Cardiac fibroblast (primary cell): ENCODE data around the gene SCN7A.

Experiments
- DNase-seq, 2 donors: peaks; one replicate each; pipeline versions ENCODE4 v3.0.0 to v3.0.0-alpha.2; 2010; ENCODE audit warnings: low read depth in 2 of 2
- H3K4me3 ChIP-seq, 2 donors: replicated peaks in 1 of 2; 1 replicate in 1 of 2; 2 replicates in 1 of 2; pipeline ENCODE4 v1.5.1; 2011; ENCODE audit warnings: low read depth in 2 of 2, low read length in 2 of 2, mild to moderate bottlenecking in 2 of 2, moderate library complexity in 1 of 2
- CTCF ChIP-seq: IDR thresholded peaks from one replicate; pipeline ENCODE4 v1.5.1; 2011; ENCODE audit warnings: low read depth, mild to moderate bottlenecking, low read length, inconsistent platforms

The SCN7A gene

GRCh38 chr2:166487171-166487570 is 6.9 kb downstream of the SCN7A start:
- no peak for TF ChIP-seq CTCF
- DNase-seq: no peak

DNA sequence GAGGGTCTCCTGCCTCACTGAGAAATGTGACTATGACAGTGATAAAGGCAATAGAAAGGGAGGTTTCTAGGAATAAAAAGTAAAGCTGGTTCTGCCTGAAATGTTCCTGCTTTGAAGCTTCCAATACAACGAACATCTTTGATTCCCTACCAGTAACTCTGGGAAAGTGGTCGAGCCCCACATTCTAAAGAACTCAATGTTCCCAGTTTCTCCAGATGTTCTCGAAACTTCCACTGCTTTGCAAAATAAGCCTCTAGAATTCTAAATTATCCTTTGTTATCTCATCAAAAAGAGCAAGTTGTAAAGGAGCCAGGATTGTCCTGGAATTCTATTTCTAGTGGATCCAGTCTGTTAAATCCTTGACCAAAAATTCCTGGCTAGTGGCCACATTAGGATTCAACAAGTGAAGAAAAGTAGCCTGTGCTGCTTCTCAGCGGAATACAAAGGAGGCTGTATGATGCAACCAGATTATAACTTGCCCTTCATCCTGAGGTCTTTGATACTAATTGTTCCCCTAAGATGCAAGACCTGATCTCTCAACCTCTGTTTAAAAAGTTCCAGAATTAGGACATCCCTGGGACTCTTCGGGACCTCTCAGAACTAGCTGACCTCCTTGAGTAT is 8.4 kb downstream of the SCN7A start:
- peak in 1 of 2 donors; percentile 48 for DNase-seq
- no peak for TF ChIP-seq CTCF
- H3K4me3 ChIP-seq: no peak overlapping the region

More at GRCh38 chr2:166487171-166487570, 6.9 kb downstream of the SCN7A start:
- H3K4me3 ChIP-seq: no peak overlapping the region

- H3K4me3 ChIP-seq: no peak overlapping the region
- no peak for DNase-seq
- TF ChIP-seq CTCF: no peak
These were observed 21.7 kb downstream of the SCN7A start for GRCh38 chr2:166472332-166472731.

DNA sequence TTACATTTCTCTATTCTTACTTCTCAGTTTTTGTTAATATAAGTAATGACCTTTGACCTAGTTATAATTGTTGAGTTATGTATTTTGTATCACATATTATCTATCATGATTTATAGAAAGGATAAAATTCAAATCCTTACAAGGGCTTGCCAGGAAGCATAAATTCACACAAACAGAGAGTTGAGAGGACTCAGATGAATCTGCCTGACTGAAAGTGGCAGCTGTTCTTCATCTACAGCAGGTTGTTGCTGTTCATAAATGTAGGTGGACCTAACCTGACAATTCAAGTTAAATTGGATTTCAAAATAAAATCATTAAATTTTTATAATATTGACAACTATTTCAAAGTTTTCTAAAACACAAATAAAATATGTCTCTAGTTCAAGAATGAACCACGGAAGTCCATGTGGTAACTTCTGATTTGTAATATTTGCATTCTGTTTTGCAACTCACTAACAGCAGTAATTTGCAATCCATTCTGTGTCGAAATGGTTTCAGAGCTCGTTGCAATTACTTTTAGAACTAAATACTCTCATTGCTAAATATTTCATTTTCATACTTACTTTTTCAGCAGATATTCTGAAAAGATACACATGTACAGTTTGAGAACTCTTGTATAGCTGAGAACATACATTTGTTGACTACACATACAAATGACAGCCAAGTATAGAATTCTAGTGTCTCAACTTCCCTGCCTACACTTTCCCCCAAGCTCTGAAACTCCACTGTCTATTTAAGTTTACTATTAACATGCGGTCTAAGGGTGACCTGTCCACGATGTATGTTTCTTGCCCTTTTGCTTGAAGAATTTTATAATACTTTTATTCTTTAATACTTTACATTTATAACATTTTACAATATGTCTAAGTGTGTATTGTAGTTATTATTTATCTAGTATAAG is 25.7 kb downstream of the SCN7A start:
- DNase-seq: peak; percentile 5 to 27
- no peak overlapping the region for H3K4me3 ChIP-seq
- no peak for TF ChIP-seq CTCF

- H3K4me3 ChIP-seq: no peak overlapping the region
- TF ChIP-seq CTCF: no peak
- DNase-seq: peak in 1 of 2 donors; percentile 10
These were observed 29.9 kb downstream of the SCN7A start for GRCh38 chr2:166464187-166464586.

DNA sequence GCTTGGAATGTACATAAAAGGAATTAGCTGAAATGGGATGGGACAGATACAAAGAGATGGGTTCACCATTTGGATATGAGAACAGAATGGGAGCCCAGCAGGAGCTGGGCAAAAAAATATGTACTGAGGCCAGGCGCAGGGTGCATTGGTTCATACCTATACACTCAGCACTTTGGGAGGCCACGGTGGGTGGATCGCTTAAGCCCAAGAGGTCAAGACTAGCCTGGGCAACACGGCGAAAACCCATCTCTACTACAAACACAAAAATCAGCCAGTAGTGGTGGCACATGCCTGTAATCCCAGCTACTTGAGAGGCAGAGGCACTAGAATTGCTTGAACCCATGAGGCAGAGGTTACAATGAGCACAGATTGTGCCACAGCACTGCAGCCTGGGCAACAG is 30.4 kb downstream of the SCN7A start:
- no peak for DNase-seq
- TF ChIP-seq CTCF: no peak
- H3K4me3 ChIP-seq: no peak overlapping the region
